HG03342 (cell line): ENCODE results near the gene HBA1.
"Not testable (repeated sequence)": the region's sequence is repeated elsewhere in the genome, so short reads cannot be mapped to it uniquely, and the experiment has no call there.

Experiments used
- ATAC-seq: cut with Tn5 transposase; IDR thresholded peaks from one replicate; pipeline ENCODE4 v1.9.1; 2021; ENCODE audit warnings: mild to moderate bottlenecking, moderate library complexity; ENCODE audit not compliant: unreplicated experiment

Gene HBA1

DNA sequence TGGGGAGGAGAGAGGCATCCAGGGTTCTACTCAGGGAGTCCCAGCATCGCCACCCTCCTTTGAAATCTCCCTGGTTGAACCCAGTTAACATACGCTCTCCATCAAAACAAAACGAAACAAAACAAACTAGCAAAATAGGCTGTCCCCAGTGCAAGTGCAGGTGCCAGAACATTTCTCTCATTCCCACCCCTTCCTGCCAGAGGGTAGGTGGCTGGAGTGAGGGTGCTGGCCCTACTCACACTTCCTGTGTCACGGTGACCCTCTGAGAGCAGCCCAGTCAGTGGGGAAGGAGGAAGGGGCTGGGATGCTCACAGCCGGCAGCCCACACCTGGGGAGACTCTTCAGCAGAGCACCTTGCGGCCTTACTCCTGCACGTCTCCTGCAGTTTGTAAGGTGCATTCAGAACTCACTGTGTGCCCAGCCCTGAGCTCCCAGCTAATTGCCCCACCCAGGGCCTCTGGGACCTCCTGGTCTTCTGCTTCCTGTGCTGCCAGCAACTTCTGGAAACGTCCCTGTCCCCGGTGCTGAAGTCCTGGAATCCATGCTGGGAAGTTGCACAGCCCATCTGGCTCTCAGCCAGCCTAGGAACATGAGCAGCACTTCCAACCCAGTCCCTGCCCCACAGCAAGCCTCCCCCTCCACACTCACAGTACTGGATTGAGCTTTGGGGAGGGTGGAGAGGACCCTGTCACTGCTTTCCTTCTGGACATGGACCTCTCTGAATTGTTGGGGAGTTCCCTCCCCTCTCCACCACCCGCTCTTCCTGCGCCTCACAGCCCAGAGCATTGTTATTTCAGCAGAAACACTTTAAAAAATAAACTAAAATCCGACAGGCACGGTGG lies 2.3 kb upstream of the HBA1 start:
- ATAC-seq: not testable (repeated sequence)

DNA sequence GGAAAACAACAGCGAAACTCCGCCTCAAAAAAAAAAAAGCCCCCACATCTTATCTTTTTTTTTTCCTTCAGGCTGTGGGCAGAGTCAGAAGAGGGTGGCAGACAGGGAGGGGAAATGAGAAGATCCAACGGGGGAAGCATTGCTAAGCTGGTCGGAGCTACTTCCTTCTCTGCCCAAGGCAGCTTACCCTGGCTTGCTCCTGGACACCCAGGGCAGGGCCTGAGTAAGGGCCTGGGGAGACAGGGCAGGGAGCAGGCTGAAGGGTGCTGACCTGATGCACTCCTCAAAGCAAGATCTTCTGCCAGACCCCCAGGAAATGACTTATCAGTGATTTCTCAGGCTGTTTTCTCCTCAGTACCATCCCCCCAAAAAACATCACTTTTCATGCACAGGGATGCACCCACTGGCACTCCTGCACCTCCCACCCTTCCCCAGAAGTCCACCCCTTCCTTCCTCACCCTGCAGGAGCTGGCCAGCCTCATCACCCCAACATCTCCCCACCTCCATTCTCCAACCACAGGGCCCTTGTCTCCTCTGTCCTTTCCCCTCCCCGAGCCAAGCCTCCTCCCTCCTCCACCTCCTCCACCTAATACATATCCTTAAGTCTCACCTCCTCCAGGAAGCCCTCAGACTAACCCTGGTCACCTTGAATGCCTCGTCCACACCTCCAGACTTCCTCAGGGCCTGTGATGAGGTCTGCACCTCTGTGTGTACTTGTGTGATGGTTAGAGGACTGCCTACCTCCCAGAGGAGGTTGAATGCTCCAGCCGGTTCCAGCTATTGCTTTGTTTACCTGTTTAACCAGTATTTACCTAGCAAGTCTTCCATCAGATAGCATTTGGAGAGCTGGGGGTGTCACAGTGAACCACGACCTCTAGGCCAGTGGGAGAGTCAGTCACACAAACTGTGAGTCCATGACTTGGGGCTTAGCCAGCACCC lies 1.2 kb upstream of the HBA1 start:
- no peak for ATAC-seq

DNA sequence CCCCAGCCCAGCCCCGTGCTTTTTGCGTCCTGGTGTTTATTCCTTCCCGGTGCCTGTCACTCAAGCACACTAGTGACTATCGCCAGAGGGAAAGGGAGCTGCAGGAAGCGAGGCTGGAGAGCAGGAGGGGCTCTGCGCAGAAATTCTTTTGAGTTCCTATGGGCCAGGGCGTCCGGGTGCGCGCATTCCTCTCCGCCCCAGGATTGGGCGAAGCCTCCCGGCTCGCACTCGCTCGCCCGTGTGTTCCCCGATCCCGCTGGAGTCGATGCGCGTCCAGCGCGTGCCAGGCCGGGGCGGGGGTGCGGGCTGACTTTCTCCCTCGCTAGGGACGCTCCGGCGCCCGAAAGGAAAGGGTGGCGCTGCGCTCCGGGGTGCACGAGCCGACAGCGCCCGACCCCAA lies 474 bp upstream of the HBA1 start:
- not testable (repeated sequence) for ATAC-seq

DNA sequence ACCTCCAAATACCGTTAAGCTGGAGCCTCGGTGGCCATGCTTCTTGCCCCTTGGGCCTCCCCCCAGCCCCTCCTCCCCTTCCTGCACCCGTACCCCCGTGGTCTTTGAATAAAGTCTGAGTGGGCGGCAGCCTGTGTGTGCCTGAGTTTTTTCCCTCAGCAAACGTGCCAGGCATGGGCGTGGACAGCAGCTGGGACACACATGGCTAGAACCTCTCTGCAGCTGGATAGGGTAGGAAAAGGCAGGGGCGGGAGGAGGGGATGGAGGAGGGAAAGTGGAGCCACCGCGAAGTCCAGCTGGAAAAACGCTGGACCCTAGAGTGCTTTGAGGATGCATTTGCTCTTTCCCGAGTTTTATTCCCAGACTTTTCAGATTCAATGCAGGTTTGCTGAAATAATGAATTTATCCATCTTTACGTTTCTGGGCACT lies 928 bp downstream of the HBA1 start:
- no peak for ATAC-seq

- ATAC-seq: no peak
These were observed 1.6 kb downstream of the HBA1 start for GRCh38 chr16:177981-178667.

DNA sequence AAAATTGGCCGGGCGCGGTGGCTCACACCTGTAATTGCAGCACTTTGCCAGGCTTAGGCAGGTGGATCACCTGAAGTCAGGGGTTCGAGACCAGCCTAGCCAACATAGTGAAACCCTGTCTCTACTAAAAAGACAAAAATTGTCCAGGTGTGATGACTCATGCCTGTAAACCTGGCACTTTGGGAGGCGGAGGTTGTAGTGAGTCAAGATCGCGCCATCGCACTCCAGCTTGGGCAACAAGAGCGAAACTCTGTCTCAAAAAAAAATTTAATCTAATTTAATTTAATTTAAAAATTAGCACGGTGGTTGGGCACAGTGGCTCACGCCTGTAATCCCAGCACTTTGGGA lies 2.2 kb downstream of the HBA1 start:
- no peak for ATAC-seq

DNA sequence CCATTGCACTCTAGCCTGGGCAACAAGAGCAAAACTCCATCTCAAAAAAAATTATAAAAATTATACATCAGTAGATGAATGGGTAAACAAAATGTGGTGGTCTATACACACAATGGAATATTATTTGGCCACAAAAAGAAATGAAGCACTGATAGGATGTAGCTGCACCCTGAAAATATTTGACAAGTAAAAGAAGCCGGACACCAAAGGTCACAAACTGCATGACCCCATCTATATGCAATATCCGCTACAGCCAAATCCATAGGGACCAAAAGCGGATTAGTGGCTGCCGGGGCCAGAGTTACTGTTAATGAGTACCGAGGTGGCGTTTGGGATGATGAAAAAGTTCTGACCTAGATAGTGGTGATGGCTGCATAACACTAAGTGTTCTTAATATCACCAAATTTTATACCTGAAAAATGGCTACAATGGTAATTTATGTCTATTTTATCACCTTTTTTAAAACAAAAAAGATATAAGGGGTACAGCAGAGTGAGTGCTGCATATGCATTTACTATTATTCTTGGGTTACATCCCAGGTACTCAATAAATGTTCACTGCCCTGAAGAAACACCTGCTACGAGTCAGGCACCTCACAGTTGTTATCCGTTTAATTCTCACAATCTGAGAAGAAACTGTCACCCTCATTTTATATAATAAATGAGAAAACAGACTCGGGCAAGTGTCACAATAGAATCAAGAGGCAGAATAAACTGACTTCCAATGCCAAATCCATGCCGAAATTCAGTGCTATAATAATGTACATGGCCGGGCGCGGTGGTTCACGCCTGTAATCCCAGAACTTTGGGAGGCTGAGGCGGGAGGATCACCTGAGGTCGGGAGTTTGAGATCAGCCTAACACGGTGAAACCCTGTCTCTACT lies 3.0 kb downstream of the HBA1 start:
- no peak for ATAC-seq

DNA sequence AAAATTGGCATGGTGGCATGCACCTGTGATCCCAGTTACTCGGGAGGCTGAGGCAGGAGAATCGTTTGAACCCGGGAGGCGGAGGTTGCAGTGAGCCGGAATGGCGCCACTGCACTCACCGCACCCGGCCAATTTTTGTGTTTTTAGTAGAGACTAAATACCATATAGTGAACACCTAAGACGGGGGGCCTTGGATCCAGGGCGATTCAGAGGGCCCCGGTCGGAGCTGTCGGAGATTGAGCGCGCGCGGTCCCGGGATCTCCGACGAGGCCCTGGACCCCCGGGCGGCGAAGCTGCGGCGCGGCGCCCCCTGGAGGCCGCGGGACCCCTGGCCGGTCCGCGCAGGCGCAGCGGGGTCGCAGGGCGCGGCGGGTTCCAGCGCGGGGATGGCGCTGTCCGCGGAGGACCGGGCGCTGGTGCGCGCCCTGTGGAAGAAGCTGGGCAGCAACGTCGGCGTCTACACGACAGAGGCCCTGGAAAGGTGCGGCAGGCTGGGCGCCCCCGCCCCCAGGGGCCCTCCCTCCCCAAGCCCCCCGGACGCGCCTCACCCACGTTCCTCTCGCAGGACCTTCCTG lies 3.7 kb downstream of the HBA1 start, which contains the start of gene HBQ1:
HBQ1 (plus strand) TSS at position 359 of the 575 bp plus-strand sequence; CDS start at position 387, 28 bp downstream.
- no peak for ATAC-seq

GRCh38 chr16:180681-181564 lies 4.4 kb downstream of the HBA1 start:
- ATAC-seq: peak; percentile 9

DNA sequence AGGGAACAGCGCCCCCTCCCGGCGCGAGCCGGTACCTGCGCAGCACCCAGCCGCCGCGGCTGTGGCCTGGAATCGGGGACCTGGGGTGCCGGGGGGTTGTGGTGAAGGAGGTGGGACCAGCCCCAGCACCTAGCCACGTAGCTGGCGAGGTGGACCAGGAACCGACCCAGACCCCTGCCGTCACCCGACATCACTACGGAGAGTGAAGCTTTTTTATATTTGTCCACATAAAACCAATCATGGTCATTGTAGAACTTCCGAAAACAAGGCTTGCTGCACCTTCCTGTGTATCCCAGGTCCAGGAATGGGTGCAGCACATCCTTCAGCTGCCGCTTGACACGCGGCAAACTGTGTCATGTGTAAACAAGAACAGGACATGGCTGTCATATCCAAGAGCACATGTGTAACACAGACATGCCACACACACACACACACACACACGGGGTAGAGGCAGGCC lies 5.1 kb downstream of the HBA1 start:
- peak; percentile 62 for ATAC-seq

DNA sequence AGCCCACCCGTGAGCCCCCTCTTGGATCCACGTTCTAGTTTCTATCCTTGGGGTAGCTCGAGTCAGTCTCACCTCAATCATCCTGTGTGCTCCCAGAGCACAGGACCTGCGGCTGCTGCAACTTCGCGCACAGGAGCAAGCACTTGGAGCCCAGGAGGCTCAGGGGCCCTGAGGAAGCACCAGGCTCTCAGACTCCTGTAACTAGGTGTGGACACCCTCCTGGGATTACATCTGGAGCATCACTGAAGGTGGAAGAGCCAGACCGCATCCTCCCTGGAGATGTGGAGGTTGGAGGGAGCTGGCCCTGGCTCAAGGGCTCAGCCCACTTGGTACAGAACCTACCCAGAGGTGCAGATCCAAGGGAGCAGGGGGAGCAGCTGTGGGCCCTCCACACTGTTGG lies 6.5 kb downstream of the HBA1 start:
- ATAC-seq: no peak

- ATAC-seq: no peak
These were observed 8.7 kb downstream of the HBA1 start for GRCh38 chr16:185213-185612.

GRCh38 chr16:185691-186090 lies 9.2 kb downstream of the HBA1 start:
- ATAC-seq: no peak

- ATAC-seq: no peak
These were observed 10.8 kb downstream of the HBA1 start for GRCh38 chr16:187330-187729.

DNA sequence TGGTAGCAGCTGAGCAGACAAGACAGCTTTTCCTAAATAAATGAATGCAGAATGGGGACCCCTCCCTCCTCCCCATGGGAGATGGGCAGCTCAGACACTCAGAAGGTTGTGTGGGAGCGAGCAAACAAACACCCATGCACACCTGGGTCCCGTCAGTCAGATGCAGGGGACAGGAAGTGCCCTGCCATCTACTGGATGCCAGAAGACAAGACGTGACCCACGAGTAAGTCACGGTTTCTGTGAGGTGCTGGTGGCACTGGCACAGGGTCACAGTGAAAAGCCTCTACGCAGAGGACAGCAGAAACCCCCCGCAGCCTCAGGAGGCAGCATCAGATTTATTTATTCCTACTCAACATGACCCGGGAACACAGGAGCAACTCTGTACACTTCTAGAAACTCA lies 12.2 kb downstream of the HBA1 start:
- no peak for ATAC-seq

- ATAC-seq: no peak
These were observed 13.2 kb downstream of the HBA1 start for GRCh38 chr16:189604-190186.

DNA sequence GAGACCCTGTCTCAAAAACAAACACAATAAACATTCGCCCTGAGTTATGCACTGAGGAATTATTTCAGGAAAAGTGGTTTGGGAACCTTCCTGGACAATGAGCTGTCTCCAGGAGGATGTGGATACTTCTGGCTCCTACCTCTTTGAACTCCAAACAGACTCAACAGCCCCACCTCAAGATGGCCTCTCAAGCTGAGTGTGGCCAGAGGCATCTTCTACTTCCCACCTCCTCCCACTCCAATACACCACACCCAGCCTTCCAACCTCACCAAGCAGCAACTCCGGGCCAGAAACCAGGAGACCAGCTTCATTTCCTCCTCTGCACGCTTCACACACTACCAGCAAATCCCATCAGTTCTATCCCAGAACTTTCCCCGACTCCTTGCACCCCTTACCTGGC lies 15.4 kb downstream of the HBA1 start:
- no peak for ATAC-seq

GRCh38 chr16:192686-193085 lies 16.2 kb downstream of the HBA1 start:
- ATAC-seq: no peak
